ENCODE results near the gene RTP5.
"Not testable (repeated sequence)": the region's sequence is repeated elsewhere in the genome, so short reads cannot be mapped to it uniquely, and the experiment has no call there.

RTP5 gene

DNA sequence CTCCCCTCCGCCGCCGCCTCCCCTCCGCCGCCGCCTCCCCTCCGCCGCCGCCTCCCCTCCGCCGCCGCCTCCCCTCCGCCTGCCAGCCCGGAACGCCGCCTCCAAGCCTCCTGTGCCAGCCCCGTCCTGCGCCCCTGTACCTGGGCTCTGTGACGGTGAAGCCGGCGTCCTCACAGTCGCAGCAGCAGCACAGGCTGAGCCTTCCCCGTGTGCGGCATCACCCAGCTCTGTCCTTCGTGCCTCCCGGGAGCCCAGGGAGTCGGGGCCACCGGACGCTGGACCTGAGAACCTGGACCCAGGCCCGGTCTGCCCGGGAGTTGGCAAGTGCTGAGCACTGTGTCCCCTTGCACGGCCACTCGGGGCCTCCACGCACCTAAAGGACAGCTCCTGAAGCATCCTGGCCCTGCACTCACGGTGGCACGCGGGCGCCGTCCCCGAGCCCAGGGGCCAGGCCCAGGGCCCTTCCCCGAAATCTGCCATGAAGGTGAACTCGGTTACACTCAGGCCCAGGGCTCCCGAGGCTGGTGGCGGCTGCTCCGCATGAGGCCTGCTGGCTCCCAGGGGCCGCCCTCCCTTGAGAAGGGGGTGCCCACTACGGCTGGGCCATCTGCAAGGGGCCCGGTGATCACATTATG lies 32.9 kb downstream of the RTP5 start:
- DNase-seq (ENCODE audit: low read depth): no peak

DNA sequence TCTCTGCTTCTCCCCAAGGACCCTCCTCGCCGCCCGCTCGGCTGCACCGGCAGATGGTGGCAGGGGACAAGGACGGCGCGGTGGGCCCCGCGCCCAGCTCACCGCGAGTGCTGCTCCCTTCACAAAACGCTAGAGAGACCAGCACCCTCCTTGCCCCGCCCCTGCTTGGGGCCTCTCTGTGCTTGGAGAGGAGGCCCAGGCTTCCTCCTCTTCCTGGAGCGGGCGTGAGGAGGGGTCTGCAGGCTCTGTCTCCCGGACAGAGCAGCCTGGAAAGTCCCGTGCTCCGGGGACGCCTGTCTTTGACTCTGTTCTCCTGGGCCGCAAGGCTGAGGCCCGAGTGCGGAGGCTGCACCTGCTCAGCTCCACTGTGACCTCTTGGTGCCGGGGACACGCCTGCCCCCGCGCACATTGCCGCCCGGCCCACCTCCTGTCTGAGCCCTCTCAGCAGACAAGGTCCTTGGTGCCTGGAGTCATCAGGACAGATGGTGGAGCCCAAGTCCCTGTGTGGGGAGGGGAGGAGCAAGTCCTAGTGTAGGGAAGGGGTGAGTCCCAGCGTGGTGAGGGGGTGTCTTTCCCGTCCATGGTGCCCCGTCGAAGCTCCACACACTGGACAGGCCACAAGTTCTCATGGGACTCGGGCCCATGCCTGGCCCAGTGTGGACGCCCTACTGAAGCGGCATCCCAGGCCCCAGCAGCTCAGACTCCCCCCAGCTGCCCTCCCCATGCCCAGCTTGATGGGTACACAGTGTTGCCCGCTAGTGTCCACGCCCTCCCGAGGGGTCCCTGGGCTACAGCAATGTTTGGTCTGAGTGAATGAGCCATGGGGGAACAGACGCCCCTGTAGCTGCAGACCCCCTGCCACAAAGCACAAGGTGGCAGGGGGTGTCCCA lies 33.8 kb downstream of the RTP5 start:
- no peak for DNase-seq (ENCODE audit: low read depth)

DNA sequence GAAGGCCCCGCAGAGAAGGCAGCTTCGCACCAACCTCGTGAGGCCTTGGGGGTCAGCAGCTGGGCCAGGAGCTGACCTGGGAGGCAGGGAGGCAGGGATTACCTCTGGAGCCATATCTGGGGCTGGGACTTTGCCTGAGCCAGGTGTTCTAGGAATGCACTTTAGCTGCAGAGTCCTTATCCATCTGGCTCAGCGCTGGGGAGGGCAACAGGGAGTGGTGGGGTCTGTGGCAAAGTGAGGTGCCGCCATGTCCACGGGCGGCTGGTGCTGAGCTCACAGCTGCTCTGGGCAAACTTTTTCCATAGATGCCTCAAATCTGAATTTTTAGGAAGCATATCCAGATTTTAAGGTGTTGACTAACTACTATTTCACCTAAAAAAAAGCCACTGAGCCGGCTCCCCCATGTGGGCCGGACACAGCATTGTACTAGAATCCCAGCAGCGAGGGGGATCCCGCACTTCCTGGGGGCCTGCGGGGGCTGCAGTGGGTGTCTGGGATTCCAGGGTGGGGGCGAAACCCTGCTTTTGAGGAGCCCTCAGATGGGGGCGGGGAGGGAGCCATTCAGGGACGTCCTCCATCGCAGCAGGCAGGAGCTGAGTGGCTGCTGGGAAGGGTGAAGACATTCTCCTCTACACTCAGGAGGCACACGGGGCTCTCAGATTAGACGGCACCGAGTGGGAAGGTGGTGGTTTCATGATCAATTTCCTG lies 34.6 kb downstream of the RTP5 start:
- no peak for DNase-seq (ENCODE audit: low read depth)

DNA sequence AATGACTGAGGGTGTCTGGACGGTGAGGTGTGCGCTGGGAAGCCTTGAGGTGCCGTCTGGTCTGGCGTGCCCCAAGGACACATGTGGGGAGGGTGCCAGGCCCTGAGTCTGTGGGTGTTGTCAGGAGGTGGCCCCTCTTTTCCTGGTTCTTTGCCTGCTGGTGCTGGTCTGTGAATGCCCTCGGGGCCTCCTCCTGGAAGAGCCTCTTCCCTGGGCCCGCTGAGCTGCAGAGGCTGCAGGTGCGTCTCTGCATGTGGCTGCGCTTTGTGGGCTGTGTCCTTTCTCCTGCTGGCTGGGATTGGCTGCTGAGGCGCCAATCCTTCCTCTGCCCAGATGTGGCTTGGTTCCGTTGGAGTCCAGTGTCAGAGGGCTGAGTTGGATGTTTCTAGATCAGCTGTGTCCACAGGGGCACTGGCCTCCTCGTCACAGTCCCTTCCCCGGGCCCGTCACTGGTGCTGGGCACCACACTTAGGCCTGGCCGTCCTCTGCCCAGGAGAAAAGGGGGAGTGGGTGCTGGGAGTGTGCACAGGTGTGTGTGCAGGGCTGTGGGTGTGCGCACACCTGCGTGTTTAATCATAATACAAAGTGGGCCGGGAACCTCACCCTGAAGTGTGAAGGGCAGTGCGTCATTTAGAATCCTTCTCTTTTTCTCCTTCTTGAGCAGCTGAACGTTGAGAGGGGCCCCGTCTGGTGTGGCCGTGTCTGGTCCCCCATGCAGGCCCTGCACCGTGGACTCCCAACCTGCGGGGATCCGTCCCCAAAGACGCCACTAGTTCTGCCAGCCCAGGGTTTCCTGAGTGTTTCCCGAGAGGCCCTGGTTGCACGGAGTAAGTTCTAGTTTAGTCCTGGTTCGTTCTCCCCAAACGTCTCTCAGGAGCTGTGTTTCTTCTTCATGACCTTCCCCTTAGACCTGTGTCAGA lies 35.5 kb downstream of the RTP5 start:
- DNase-seq (ENCODE audit: low read depth): no peak

DNA sequence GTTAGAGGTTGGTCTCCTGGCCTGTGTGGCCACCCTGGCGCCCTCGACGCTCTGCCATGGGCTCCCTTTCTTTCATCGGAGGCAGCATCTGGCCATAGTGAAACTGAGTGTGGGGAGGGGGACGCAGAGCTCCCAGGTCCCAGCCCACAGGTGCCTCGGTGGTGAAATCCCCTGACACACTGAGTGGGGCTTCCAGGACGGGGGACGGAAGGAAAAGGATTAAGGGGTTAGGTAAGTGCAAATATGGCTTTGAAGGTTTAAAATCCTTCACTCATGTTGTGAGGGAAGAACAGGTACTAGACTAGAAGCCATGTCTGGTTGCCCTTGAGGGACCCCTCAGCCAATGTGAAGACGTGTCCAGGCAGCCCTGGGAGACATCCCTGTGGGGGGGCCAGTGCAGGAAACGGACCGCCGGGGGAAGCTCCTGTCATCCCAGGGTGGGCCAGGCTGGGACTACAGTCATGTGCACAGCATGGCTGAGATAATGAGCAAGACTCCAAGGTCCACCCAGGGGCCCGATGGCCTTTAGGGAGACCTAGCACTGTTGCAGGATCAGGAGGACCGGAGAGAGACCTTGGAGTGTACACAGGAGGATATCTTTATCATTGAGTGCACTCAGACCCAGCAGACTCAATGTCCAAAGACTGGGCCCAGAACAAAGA lies 36.3 kb downstream of the RTP5 start:
- no peak for DNase-seq (ENCODE audit: low read depth)

DNA sequence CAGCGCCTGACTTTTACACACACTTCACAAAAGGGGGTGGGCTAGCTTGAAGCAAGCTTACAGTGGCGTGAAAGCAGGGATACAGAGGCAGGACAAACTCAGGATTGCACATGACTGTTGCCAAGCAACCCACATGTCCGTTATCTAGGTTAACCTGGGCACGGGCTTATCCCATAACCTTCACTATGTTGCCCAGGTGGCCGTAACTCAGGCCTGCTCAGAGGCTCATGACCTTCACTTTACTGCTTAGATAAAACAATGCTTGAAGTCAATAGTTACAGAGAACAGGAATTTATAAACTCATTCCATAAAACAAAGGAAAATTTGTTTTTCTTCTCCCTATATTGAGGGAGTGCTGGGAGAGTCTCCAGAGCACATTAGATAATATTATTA lies 36.8 kb downstream of the RTP5 start:
- DNase-seq (ENCODE audit: low read depth): not testable (repeated sequence)

DNA sequence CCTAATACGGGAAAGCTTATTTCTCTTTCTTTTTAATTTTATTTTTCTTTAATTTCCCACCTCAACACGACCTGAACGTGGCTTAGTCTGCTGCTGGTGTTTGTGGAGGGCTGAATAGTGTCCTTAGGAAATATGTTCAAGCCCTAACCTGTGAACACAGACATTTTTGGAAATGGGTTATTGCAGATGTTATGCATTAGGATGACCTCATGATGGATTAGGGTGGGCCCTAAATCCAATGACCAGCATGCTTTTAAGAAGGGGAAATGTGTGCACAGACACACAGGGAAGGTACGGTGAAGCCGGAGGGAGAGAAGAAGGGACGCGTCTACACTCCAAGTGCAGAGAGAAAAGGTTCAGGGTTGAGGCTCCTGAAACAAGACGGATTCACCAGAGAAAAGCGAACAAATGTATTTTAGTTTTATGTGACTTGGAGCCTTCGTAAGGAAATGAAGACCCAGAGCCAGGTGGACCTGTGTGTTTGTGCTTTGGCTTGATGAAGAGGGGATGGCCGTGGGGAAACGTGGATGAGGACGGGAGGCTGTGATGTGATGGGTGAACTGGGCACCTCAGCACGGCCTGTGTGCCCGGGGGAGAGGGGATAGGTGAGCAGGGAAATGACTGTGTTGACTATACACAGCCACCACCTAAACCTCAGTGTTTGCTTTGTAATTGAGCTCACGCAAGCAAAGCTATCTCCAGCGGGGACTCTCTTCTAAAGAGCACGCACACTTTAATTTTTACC lies 37.5 kb downstream of the RTP5 start:
- no peak for DNase-seq (ENCODE audit: low read depth)

DNA sequence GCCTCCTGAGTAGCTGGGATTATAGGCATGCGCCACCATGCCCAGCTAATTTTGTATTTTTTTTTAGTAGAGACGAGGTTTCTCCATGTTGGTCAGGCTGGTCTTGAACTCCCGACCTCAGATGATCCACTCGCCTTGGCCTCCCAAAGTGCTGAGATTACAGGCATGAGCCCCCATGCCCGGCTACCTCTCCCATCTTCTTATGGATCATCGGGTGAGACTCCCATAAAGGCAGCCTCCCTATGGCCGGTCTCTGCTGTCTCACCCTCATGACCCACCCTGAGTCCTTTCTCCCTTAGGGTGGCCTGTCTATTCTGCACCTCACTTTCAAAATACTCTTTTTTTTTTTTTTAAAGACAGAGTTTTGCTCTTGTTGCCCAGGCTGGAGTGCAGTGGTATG lies 38.3 kb downstream of the RTP5 start:
- not testable (repeated sequence) for DNase-seq (ENCODE audit: low read depth)

DNA sequence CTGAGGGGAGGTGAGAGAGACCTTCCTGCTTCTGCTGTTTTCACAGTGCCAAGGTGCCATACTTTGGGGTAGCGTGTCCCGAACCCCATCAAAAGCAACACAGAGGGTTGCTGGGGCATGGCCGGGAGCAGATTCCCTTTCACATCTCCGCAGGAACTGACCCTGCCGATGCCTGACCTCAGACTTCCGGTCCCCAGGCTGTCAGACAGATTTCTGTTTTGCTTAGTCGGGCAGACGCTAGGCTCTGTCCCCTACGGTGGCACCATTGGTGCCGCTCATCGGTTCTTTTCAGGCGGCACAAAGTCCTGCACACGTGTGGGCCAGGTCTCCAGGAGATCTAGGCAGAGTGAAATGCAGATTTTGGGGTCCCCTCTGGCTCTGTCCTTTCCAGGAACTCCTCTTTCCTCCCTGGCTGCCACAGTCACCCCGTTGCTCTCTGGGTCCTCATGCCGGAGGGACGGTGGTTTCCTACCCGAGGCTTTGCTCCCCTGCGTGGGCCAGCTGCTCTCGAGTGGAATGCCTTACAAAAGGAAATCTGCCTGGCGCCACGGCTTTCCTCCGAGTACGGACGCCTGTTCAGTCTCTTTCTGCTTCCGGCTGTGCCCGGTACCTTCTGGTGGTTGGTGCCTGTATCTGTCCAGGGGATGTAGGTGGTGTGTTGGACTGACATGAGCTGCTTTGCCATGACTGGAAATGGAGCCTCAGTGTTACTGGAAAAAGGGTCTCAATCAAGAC lies 39.3 kb downstream of the RTP5 start:
- DNase-seq (ENCODE audit: low read depth): no peak

DNA sequence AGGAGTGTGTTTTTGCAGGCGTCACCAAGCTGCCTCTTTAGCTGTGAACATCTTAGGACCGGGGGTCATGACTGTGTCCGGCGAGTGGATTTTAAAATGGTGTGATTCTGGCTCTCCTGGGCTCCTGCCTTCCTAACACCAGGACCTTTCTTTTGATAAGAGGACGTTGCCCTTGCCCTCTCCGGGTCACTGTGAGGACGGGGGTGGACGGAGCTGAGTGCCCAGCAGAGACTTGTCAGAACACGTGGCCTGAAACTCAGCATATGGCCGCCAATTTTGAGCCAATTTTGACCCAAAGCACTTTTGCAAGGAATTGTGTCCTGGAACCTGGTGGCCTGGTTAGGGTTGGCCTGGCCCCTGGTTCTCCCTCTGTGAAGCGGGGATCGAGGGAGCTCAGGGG lies 40.2 kb downstream of the RTP5 start:
- DNase-seq (ENCODE audit: low read depth): no peak

DNA sequence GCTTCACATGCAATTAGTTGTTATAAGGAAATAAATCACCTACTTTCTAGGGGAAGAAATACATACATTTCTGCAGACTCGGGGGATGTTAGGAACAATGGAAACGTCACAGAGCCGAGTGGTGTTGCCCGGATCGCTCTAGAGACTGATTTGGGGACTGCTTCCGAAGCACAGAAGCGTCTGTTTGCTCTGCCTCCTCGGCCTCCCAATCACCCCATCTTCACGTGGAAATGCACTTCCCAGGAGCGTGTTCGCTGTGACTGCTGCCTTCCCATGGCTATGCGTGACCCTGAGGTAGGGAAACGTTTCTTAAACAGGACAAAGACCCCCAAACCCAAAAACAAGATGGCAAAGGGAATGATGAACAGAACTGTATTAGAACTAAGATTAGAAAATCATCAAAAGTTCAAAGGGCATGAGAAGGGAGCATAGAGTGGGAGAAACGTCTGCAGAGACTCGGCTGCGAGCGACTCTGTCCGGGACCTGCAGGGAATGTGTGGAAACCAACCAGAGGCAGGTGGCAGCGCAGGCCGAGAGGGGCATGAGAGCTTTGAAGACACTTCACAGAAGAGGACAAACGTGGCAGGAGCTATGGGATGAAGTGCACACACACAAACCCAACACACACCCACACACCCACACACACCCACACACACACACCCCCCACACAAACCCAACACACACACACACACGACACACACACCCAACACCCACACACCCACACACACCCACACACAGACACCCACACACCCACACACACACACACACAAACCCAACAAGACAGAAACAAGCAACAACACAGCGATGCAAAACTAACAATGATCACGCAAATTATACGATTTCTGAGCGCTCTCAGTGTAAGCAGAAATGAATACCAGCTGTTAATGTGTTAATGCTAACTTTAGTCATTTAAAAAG lies 41.3 kb downstream of the RTP5 start:
- no peak for DNase-seq (ENCODE audit: low read depth)

DNA sequence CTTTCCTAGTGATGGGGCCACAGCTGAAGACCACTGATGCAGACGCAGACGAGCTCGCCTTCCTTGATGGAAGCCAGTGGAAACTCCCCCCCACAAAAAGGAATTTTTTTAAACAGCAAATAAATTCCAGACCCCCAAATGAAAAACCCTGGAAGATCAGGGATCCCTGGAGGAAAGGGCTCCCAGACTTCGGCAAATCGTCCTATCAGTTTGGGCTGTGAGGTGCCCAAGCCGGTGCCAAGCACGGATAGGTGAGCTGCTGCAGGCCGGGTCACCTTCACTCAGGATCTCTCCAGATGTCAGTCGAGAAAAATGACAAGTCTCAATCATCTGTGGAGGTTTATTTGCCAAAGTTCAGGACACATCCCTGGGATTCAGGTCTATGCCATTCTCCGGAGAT lies 42.0 kb downstream of the RTP5 start:
- no peak for DNase-seq (ENCODE audit: low read depth)

DNA sequence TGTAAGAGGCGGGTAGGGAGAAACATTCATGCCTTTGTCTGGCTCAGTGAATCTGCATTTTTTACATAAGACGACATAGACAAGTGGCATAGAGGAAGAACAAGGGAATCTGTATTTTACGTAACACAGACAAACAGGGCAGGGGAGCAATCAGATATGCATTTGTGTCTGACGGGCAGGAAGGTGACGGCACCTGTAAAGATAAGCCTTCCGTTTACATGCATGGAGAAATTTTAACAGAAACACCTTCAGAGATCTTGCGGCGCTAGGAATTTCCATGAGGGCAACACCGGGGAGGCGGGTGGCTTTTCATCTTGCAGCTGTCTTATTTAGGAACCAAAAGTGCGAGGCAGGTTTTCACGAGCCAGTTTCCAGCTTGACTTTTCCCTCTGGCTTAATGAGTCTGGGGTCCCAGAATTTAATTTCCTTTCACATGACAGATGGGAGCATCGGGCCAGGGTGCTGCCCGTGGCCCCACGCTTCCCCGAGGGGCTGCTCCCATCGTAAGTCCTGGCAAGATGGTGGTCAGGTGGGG lies 42.6 kb downstream of the RTP5 start:
- no peak for DNase-seq (ENCODE audit: low read depth)

DNA sequence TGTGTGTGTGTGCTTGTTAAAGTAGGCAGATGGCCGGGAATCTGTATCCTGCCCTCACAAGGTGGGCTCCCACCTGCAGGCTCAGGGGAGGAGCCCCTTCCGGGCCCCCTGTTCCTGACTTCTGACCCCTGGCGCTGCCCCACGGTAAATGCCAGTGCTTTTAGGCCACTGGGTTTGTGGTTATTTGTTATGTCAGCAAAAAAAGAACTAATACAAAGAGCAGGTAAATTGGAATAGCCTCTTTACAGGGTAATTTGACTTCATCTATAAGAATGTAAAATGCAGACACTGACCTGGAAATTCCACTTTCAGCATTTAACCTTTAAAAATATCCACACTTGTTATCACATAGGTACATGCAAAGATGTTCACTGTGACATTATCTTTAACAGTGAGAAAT lies 44.2 kb downstream of the RTP5 start:
- no peak for DNase-seq (ENCODE audit: low read depth)

DNA sequence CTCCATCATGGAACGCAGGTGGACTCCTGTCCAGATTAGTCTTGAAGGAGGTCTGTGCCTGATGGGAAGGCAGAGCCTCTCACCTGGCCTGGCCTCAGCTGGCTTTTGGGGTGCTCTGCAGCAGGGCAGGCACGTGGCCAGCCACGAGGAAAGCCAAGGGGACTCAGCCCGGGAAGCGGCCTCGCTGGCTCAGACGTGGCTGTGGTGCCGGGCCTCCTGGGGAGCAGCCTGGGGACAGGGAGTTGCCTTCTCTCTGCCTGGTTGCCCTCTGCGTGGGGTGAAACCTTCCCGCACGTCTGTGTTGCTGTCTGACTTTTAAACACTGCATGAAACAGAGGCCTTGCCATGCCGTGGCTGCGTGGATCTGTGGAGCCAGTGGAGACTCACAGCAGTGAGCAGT lies 45.0 kb downstream of the RTP5 start:
- no peak for DNase-seq (ENCODE audit: low read depth)

DNA sequence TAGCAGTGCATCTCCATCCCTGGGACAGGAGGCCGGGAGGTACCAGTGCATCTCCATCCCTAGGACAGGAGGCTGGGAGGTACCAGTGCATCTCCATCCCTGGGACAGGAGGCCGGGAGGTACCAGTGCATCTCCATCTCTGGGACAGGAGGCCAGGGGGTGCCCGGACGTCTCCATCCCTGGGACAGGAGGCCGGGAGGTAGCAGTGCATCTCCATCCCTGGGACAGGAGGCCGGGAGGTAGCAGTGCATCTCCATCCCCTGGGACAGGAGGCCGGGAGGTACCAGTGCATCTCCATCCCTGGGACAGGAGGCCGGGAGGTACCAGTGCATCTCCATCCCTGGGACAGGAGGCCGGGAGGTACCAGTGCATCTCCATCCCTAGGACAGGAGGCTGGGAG lies 52.1 kb downstream of the RTP5 start:
- not testable (repeated sequence) for DNase-seq (ENCODE audit: low read depth)

DNA sequence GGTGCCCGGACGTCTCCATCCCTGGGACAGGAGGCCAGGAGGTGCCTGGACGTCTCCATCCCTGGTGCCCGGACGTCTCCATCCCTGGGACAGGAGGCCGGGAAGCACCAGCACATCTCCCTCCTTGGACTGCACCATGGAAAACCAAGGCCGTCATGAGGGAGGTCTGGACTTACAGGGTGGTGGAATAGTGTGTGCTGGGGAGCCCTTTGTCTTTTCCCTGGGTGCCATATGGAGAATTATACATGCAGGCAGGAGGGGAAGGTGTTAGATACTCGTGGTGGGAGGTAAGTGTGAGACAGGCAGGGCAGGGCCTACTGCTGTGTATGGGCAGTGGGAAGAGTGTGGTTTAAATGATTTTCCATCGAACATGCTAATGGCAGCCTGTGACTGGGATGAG lies 52.9 kb downstream of the RTP5 start:
- no peak for DNase-seq (ENCODE audit: low read depth)

DNA sequence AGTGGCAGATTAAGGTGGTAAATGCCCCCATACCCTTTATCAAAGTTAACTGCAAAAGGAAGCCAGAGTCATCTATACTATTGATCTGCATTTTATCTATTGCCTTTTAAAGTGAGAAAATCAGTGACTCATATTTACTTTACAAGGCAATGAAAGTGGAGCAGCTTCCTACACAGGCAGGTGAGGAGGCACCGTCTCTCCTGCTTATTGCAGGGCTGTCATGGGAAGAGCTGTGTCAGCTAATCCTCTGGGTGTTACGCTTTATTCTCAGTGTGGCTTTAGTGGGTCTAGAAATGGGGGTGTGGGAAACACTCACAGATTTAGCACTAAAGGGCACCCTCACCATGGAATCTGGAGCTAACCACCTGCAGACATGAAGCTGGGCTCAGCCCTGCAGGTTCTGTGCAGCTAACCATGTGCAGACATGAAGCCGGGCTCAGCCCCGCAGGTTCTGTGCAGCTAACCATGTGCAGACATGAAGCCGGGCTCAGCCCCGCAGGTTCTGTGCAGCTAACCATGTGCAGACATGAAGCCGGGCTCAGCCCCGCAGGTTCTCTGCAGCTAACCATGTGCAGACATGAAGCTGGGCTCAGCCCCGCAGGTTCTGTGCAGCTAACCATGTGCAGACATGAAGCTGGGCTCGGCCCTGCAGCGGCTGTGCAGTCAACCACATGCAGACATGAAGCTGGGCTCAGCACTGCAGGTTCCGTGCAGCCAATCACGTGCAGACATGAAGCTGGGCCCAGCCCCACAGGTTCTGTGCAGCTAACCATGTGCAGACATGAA lies 53.5 kb downstream of the RTP5 start:
- DNase-seq (ENCODE audit: low read depth): not testable (repeated sequence)
